H54 (cell line): ENCODE data around the gene TEX101.
"Not testable (repeated sequence)": the region's sequence is repeated elsewhere in the genome, so short reads cannot be mapped to it uniquely, and the experiment has no call there.

Experiments used
- DNase-seq: peaks from one replicate; pipeline ENCODE4 v3.0.0; 2011; ENCODE audit warnings: low spot score, mixed read lengths; ENCODE audit not compliant: insufficient read length
- FAIRE-seq: peaks from 3 replicates; lab custom pipeline; 2011; peaks lifted over from hg19 to GRCh38; lab: Jason Lieb, UNC
- POLR2A ChIP-seq: IDR thresholded peaks from 2 replicates; pipeline ENCODE4 v1.6.1; 2011; ENCODE audit warnings: low read depth, mild to moderate bottlenecking, low read length

The TEX101 gene

DNA sequence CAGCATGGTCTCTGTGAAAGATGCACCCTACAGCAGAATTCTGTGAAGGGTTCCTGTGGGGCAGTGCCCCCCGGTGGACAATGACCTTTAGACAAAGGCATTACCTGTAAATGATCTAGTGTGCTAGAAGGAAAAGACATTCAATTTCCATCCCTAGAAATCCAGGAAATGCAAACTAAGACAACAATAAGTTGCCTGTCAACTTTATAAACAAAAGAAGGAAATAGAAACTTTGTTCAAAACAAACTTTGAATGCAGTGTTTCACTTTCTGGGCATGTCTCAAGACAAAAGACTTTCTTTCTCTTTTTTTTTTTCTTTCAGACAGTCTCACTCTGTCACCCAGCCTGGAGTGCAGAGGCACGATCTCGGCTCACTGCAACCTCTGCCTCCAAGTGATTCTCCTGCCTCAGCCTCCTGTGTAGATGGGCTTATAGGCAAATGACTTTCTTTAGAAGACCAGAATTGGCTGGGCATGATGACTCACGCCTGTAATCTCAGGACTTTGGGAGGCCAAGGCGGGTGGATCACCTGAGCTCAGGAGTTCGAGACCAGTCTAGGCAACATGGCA, 15.5 kb downstream of the TEX101 start:
- DNase-seq = no peak
- no peak for TF ChIP-seq POLR2A
- FAIRE-seq = no peak

DNA sequence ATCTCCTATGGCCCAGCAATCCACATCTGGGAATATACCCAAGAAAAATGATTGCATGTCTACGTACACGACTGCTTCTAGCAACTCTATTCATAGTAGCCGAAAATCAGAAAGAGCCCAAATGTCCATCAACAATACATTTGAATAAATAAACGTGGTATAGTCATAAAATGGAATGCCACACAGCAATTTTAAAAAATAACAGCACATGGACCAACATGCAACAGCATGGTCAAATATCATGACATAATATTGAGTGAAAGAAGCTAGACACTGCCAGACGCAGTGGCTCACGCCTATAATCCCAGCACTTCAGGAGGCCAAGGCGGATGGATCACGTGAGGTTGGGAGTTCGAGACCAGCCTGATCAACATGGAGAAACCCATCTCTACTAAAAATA, 16.3 kb downstream of the TEX101 start:
- FAIRE-seq (no peak), DNase-seq (no peak)
- no peak for TF ChIP-seq POLR2A

DNA sequence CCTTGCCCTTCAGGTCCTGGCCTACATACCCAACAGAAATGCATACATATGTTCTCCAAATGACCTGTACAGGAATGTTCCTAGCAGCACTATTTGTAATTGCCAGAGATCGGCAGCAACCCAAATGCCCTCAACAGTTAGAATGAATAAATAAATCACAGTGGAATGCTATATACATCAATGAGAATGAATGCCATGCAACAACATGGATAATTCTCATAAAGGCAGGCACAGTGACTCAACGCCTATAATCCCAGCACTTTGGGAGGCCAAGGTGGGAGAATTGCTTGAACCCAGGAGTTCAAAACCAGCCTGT, 18.6 kb downstream of the TEX101 start:
- no peak for DNase-seq
- no peak for TF ChIP-seq POLR2A
- FAIRE-seq = no peak

DNA sequence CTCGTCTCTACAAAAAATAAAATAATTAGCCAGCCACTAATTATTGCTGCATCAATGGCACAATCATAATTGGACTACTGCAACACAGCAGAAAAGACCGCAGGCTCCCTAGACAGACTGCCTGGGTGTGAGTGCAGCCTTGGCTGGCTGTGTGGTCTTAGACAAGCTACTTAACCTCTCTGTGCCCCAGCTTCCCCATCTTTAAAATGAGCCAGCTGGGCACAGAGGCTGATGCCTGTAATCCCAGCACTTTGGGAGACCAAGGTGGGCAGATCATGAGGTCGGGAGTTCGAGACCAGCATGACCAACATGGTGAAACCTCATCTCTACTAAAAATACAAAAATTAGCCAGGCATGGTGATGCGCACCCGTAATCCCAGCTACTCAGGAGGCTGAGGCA, 19.0 kb downstream of the TEX101 start:
- no peak for TF ChIP-seq POLR2A
- FAIRE-seq (no peak), DNase-seq (no peak)

DNA sequence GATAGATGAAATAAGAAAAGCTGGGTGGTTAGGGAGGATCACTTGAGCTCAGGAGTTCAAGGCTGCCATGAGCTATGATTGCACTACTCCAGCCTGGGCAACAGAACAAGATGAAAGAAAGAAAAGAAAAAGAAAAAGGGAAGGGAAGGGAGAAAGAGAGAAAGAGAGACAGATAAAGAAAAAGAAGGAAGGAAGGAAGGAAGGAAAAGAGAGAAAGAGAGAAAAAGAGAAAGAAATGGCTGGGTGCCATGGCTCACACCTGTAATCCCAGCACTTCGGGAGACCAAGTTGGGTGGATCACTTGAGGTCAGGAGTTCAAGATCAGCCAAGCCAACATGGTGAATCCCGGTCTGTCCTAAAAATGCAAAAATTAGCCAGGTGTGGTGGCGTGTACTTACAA, 21.1 kb downstream of the TEX101 start:
- DNase-seq = no peak
- TF ChIP-seq POLR2A = no peak
- FAIRE-seq = no peak

DNA sequence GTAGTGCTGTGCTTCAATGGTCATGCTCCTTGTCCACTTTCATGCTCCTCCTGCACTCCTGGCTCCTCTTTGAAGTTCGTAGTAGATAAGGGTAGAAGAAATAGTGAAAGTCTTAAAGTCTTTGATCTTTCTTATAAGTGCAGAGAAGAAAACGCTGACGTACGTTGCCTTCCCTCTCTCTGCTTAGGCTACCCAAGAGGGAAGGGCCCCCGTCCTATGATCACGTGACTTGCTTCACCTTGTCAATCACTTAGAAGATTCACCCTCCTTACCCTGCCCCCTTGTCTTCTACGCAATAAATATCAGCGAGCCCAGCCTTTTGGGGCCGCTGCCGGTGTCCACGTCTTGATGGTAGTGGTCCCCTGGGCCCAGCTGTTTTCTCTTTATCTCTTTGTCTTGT, 22.6 kb downstream of the TEX101 start:
- not testable (repeated sequence) for FAIRE-seq, DNase-seq

DNA sequence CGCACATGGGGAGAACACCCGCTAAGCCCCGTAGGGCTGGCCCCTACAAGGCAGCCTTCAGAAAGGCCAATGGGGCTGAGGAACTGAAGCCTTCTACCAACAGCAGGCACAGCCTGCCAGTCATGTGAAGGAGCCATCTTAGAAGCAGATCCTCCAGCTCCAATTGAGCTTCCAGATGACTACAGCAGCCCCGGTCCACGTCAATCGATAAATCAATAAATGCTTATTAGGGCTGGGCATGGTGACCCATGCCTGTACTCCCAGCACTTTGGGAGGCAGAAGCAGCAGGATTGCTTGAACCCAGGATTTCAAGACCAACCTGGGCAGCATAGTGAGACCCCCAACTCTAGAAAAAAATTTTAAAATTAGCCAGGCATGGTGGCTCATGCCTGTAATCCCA, 23.0 kb downstream of the TEX101 start:
- FAIRE-seq = no peak

DNA sequence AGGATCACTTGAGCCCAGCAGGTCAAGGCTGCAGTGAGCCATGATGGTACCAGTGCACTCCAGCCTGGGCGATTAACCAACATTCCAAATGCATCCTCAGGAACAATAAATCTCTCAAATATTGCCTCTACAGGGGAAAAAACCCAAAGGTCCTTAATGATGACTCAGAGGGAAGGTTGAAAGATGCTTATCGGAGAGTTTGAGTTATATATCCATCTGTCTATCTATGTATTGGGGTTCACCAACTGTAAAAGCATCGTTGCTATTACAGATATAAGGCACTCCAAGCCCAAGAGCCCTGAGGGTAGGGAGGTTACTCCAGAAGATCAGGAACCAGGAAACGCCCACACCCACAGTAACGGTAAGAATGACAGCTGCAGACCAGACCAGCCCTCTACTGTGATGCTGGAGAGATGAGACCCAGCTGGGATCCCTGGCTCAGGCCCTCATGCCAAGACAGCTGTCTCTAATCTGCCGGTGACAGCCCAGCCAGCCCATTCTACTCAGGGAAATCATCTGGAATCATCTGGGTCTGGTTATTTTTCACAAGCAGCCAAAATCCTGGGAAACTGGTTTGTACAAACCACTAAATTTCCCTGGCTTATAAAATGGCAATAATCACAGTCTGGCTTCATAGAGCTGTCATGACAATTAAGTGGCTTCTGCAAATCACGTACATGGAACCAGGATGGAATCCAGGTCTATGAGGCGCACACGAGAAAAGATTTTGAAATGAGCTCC, 23.8 kb downstream of the TEX101 start:
- no peak for TF ChIP-seq POLR2A
- DNase-seq = peak; percentile 30
- FAIRE-seq = no peak

More for the DNA sequence above, 23.0 kb downstream of the TEX101 start:
- no peak for TF ChIP-seq POLR2A
- DNase-seq = no peak

DNA sequence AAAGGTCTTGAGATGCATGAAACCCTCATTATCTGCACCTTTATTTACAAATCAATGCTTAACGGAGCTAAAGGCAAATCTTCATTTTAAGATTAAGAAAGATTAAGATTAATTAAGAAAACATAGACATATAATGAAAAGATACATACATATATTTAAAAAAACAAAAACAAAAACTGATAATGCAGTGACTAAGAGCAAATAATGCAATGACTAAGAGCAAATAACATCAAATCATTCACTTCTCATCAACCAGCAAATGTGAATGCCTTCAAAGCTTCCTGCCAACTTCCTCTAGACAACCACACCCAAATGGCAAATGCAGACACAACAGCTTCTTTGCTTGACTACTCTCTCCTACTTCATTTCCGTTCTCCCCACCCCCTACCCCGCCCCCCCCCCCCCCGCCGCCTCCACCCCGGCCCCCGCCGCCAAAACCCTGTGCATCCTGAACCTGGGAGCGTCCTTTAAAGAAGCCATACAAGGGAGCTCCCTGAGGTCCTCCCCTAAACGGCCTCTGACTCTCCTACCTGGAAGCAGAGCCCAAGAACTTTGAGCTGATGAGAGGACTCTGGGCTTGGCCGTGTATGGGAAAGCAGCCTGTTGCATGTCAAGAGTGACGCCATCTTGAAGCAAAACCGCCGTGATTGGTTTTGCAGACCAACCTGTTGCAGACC, 24.5 kb downstream of the TEX101 start:
- FAIRE-seq (no peak), DNase-seq (peak; percentile 53)
- TF ChIP-seq POLR2A = no peak

DNA sequence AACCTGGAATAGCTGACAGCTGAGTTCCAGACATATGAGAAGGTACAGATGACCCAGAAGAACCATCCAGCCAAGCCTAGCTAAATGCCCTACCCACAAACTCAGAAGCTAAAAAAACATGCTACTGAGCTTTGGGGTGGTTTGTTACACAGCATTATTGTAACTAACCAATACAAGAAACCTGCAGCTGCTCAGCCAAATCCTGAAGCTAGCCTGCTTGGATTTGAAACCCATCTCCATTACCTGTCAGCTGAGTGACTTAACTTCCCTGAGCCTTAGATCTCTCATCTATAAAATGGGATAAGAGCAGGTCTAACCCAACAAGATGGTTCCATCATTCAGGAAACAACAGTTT, 25.0 kb downstream of the TEX101 start:
- TF ChIP-seq POLR2A = no peak
- FAIRE-seq (no peak), DNase-seq (no peak)

DNA sequence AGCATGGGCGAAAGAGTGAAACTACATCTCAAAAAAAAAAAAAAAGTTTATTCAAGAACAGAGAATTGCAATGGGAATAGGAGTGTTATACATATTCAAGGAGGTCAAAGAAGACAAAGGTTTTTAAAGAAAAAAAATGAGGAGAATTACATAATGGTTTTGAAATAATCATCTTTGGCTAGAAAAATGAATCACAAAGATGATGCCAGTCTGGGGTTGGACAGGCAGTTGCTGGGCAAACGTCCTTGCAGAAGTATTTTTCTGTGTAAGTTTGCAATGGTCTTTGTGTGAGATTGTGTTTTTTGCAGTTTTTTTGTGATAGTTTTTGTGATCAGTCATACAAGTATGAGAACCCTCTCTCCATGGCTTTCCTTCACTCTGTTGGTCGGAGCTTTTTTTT, 27.0 kb downstream of the TEX101 start:
- DNase-seq (no peak), FAIRE-seq (no peak)
- no peak for TF ChIP-seq POLR2A

DNA sequence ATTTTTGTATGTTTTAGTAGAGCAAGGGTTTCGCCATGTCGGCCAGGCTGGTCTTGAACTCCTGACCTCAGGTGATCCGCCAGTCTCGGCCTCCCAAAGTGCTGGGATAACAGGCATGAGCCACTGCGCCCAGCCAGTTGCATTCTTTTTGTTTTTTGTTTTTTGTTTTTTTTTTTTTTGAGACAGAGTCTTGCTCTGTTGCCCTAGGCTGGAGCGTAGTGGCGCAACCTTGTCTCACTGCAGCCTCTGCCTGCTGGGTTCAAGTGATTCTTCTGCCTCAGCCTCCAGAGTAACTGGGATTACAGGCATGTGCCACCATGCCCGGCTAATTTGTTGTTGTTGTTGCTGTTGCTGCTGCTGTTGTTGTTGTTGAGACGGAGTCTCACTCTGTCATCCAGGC, 29.4 kb downstream of the TEX101 start:
- not testable (repeated sequence) for DNase-seq, FAIRE-seq

DNA sequence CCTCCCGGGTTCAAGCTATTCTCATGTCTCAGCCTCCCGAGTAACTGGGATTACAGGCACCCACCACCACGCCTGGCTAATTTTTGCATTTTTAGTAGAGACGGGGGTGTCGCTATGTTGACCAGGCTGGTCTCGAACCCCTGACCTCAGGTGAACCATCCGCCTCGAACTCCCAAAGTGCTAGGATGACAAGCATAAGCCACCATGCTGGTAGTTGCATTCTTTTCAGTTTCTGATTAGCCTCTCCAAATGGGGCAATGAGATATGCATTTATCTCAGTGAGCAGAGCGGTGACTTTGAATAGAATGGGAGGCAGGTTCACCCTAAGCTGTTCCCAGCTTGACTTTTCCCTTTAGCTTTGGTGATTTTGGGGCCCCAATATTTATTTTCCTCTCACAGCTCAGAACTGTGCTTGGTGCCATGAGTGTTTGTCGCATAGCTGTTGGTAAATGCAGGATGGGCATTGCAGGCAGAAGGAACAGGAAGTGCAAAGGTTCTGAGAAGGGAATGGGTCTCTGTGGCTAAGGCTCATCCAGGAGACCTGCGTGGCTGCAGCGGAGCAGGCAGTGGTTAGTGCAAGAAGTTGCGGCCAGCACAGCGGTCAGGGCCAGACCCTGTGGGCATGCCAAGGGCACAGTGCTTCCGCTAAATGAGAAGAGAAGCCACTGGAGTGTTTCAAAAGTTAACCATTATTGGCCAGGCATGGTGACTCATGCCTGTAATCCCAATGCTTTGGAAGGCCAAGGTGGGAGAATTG, 30.0 kb downstream of the TEX101 start:
- no peak for DNase-seq
- FAIRE-seq = no peak
- no peak for TF ChIP-seq POLR2A

DNA sequence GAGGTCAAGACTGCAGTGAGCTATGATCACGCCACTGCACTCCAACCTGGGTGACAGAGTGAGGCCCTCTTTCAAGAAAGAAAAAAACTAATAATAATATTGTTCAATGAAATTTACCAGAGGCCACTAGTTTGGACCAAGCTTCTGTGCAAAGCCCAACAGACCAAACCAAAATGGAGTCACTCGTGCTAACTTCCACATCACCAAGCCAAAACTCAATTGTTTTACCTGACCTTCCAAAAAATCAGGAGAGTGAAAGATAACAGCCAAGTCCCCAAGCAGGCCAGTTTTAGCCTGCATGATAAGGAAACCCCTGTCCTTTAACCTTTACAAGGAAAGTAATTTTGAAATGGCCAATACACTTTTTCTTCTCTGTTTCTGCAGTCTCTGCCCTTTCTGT, 30.7 kb downstream of the TEX101 start:
- DNase-seq = no peak
- FAIRE-seq = no peak
- no peak for TF ChIP-seq POLR2A
